Activated effector memory CD4-positive, alpha-beta T cell treated with Interleukin-2 at 50 U/mL for 16 hours (primary cell): ENCODE results near the gene PAFAH1B2.
"Not testable (repeated sequence)": the region's sequence is repeated elsewhere in the genome, so short reads cannot be mapped to it uniquely, and the experiment has no call there.

Experiments used
- DNase-seq: peaks from one replicate; pipeline ENCODE4 v3.0.0-alpha.2; 2020

The PAFAH1B2 gene

DNA sequence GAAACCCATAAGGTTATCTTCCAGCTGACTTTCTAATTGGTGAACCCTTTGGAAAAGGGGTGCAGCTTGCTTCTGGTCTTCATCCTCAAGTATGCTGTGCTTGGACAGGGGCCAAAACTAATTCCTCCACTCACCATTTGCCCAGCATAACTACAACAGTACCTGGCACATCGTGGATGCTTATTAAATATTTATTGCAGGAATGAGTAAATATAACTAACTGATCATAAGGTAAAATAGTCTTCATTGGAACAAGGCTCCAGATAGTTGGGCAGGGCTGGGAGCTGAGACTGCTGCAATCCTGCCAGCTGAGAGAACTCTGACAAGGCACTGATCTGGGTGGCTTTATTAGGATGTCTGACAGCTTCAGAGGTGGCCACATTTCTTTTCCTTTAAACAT is 32.1 kb downstream of the PAFAH1B2 start:
- DNase-seq, result no peak

DNA sequence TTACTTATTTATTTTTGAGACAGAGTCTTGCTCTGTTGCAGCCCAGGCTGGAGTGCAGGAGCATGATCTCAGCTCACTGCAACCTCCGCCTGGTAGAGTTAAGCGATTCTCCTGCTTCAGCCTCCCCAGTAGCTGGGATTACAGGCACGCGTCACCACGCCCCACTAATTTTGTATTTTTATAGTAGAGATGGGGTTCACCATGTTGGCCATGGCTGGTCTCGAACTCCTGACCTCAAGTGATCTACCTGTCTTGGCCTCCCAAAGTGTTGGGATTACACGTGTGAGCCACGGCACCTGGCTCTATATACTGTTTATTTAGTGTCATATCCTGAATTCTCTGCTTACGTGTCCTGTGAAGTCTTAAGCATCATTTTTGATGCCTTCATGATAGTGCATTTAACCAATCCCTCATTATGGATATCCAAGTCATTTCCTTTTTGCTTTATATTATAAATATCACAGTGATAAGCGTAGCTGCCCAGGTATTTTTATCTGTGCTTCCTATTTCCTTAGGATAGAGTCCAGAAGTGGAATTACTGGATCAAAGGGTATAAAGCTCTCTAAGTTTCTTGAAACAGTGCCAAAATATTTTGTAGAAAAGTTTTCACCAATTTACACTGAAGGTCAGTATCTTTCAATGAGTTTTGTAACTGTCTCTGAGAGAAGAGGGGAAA is 33.6 kb downstream of the PAFAH1B2 start:
- no peak for DNase-seq

DNA sequence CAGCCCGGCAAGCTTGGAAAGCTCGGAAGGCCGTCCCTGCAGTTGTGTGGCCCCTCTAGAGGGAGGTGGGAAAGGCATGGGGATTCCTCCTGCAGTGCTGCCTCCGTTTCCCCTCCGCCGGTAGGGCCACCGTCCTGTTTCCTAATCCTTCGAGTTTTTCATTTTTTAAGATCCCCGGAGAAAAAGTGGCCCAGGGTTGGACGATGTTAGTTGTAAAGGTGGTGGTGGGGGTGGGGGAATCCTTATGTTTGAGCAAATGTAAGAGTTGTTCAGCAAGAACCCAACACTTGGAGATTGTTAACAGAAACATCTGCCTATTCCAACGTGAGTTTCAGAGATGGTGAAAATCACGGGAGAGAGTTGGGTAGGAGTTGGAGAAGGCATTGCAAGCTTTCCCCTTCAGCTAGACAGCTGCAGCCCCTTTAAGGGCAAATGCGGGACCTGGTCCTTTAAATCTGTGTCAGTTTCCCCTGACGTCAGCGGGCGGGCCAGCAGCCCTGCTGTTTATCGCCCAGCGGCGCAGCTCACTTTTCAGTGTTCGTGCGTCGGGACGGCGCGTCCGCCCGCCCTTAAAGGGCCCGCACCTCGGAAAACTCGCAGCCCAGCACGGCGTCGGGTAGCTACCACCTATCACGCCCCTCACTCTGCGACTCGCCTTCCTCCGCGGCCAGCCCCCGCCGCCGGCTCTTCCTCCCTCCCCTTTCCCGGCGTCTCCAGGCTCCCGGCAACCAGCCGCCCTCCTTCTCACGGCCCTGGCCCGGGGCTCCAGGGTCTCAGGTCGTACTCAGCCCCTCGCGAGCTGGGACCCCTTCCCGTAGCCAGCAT is 34.3 kb downstream of the PAFAH1B2 start, which contains the start of gene SIDT2:
TSS of gene SIDT2 (plus strand) at position 534 of the 825 bp plus-strand sequence. CDS start 521 bp downstream, outside the sequence.
- peak; percentile 82 for DNase-seq

DNA sequence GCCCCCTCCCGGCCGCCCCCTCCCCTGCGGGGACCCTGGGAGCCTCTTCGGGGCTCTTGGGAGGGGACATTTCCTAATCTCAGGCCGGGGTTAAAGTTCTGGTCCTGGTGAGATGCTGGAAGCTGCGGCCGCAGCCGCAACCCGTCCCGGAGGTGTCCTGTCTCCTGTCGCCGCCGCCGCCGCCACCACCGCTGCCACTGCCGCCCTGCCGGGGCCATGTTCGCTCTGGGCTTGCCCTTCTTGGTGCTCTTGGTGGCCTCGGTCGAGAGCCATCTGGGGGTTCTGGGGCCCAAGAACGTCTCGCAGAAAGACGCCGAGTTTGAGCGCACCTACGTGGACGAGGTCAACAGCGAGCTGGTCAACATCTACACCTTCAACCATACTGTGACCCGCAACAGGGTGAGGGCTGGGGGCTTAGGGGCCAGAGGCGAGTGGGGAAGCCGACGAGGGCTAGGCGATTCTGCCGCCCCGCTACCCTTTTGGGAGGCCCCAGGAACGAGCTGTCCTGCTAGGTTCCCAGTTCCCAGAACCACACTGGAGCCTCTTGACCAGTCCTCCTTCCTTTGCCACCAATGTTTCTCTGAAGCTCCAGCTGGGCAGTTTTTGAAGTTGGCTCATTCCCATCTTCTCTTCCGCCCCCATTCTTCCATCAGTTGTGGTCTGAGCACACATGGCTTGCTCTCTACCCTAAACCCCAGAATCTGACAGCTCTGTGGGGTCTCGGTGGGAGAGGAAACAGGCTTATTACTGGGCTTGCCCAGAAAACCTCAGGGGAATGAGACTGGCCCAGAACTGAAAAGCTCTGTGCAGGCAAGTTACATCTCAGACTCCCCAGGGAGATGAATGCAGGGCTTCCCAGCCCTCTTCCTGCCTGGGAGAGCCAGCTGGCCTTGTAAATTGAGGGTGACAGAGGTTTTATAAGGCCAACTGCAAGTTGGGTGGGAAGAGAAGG is 35.2 kb downstream of the PAFAH1B2 start:
- DNase-seq, result peak; percentile 35

DNA sequence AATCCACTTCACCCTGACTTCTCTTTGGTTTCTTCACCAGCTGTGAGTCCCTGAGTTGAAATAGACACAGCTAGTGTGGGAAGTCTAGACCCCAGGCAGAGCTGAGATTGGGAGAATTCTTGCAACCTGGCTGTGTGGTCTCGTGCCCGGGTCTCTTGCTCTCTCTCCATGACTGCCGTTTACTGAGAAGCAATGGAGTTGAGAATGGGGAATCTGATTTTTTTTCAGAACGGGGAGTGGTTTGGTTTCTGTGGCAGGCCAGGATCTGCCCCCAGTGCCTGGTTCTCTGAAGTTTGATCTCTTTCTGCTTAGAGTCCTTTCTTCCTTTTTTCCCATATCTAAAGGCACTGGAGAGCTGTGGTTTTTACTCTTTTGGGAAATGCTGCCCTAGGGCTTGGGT is 35.9 kb downstream of the PAFAH1B2 start:
- no peak for DNase-seq

DNA sequence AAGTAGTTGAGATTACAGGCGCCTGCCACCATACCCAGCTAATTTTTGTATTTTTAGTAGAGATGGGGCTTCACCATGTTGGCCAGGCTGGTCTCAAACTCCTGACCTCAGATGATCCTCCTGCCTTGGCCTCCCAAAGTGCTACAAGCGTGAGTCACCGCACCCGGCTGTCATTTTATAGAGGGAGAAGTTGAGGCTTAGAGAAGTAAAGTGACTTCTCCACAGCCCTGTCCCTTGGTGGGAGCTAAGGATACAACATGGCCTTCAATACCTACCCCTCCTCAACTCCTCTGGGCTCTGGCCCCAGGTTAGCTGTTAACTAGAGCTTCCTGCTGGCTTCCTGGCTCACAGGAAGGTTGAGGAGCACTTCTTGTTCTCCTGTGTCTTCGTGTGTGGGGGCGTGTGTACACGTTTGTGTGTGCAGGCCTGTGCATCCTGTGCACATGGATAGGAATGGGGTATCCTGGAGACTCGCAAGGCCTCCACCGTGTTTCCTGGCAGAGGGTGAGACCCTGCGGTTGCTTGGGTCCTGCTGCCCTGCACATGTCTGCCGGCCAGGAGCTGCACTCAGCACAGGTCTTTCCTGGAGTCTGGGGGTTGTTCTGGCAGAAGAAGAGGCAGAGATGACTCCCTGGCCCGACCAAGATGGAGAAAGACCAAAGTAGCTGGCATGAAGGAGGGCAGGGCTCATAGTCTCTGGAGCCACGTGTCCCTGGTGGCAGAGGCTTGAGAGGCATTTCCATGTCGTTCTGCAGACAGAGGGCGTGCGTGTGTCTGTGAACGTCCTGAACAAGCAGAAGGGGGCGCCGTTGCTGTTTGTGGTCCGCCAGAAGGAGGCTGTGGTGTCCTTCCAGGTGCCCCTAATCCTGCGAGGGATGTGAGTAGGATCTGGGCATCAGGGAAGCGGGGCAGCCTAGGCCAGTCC is 36.8 kb downstream of the PAFAH1B2 start:
- DNase-seq, result peak; percentile 38

DNA sequence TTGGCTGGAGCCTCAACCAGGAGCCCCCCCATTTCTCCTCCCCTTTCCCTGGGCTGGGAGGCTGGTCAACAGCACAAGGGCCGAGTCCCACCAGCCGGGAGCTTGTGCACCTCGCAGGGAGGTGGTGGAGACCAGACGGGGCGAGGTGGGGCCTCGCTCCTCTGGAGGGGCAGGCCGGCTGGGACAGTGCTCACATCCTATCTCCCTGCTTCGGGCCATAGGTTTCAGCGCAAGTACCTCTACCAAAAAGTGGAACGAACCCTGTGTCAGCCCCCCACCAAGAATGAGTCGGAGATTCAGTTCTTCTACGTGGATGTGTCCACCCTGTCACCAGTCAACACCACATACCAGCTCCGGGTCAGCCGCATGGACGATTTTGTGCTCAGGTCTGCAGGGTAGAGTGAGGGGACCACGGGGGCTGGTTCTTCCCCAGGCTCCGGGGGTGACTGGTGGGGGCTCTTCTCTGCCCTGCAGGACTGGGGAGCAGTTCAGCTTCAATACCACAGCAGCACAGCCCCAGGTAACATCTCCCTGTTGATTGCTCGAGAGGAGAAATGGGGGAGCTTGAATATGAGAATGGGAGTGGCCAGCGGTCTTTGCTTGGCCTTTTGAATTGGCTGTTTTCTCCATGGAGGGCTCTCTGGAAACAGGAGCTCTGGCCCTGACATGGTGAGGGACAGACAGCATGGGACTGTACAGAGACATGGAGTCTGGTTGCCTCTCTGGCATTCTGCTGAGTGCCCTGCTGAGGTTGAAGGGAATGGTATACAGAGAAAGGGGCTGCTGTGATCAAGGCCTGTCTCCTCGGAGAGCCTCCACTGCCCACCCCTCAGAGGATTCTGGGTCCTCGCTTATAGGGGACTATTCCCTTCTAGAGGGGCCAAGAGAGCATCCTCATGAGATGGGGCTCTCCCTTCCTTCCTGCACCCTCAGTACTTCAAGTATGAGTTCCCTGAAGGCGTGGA is 37.8 kb downstream of the PAFAH1B2 start:
- no peak for DNase-seq

DNA sequence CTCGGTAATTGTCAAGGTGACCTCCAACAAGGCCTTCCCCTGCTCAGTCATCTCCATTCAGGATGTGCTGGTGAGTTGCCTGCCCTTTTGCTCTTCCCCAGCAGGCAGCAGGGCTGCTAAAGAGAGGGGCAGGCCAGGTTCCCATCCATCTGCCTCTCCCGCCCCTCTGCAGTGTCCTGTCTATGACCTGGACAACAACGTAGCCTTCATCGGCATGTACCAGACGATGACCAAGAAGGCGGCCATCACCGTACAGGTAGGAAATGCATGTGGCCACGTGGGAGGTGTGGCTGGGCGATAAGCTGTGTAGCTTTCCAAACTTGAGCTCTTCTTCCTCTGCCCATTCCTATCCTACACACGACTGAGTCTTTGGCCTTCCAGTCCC is 38.5 kb downstream of the PAFAH1B2 start:
- DNase-seq, result no peak

DNA sequence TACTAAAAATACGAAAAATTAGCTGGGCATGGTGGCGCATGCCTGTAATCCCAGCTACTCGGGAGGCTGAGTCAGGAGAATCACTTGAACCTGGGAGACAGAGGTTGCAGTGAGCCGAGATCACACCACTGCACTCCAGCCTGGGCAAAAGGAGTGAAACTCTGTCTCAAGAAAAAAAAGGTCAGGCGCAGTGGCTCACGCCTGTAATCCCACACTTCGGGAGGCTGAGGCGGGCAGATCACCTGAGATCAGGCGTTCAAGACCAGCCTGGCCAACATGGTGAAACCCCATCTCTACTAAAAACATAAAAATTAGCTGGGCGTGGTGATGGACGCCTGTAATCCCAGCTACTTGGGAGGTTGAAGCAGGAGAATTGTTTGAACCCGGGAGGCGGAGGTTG is 39.1 kb downstream of the PAFAH1B2 start:
- DNase-seq, result not testable (repeated sequence)

DNA sequence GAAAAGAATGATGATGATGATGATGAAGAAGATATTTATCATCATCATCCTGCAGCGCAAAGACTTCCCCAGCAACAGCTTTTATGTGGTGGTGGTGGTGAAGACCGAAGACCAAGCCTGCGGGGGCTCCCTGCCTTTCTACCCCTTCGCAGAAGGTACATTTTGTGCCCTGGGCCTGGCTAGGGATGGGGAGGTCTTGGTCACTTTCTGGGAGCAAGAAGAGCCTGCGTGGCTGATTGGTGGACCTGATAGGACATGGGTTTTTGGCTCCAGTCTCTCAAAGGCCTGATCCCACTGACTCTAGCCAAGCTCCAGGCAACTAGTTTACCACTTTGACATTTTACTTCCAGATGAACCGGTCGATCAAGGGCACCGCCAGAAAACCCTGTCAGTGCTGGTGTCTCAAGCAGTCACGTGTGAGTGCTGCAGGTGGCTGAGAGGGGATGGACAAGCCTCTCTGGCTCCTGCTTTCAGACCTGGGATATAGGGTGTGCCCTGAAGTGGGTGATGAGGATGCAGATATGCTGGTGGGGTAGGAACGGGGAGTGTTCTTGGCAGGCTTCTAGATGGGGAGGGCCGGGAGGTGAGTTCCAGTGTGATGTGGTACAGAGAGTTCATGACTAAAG is 39.8 kb downstream of the PAFAH1B2 start:
- no peak for DNase-seq

DNA sequence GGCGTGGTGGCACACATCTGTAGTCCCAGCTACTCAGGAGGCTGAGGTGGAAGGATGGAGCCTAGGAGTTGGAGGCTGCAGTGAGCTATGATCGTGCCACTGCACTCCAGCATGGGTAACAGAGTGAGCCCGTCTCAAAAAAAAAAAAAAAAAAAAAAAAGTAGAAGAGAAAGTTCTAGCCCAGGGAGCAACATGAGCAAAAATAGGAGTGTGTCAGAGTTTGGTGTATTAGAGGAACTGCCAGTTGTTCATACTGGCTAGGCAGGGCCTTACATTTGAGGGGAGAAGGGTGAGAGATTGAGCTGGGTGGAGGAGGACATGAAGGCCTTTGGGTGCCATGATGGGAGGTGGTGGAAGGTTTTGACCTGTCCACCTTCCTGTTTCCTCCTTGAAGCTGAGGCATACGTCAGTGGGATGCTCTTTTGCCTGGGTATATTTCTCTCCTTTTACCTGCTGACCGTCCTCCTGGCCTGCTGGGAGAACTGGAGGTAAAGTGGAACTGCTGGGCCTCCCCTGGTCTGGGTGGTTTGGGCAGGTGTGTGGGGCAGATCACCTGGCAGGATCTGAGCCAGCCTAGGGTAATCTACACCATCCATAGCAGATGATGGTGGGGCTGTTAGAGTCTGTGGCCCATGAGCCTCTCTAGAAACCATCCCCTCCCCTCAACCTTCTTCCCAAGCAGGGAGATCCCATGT is 41.8 kb downstream of the PAFAH1B2 start:
- no peak for DNase-seq

DNA sequence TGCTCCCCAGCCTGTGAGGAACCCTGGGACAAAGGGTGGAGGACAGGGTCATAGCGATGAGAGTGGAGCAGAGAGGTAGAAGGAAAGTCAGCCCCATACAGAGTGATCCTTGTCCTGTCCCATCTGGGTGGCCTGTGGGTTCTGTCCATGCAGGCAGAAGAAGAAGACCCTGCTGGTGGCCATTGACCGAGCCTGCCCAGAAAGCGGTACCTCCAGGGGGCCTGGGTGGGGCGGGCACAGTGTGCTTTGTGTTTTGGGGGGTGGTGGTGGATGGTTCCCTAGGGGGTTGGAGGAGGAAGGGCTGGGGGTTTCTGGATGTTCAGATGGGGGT is 42.3 kb downstream of the PAFAH1B2 start:
- DNase-seq, result no peak

DNA sequence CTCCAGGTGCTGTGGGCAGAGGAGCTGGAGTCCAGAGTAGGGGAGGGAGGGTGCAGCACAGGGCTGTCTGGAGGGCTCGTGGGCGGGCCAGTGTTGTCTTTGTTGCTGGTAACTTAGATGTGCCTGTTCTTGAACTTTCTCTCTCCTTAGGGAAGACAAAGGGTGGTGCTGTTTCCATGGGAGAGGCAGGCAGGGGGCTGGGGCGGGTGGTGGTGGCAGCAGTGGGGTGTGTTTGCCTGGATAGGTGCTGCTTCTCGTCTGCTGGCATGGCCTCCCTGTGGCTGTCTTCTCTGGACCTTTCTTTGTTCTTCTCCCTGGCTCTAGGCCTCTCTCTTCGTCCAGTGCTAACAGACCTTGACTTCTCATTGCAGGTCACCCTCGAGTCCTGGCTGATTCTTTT is 42.9 kb downstream of the PAFAH1B2 start:
- DNase-seq, result no peak

DNA sequence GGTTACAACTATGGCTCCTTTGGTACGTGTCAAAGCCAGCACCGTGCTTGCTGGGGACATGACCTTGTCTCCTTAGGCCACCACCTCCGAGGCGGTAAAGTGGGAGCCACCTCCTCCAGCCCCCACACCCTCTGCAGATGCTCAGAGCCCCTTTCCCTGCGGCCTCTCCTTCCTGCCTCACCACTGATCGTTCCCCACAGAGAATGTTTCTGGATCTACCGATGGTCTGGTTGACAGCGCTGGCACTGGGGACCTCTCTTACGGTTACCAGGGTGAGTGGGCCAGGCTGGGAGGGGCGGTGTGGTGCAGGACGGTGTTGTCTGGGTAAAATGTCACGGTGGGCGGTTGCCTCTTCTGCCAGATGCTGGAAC is 43.3 kb downstream of the PAFAH1B2 start:
- DNase-seq, result no peak

DNA sequence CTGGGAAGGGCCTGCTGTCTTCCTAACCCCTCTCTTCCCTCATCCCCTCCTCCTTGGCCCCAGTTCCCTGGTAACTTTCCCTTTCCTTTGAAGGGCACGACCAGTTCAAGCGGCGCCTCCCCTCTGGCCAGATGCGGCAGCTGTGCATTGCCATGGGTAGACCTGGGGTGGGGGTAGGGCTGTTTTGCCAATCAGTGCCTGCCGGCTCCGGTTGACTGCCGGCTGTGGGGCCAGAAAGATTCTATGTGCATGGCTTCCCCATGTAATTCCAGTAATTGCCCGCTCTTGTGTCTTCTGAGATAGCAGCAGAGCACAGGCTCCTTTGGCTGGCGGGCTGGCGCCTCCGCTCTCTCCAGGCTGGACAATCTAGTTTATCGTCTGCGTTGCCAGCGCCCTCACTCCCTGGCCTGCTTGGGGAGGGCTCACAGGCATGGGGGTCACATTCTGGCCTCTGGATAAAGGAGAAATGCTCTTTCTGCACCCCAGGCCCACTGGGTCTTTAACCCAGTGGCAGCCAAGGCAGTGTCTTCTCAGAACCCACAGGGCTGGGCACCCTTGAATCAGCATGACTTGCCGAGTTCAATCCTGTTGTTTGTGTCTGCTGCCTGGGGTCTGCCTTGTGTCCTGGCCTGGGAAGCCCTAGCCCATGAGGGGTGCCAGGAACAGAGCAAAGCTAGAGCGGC is 43.9 kb downstream of the PAFAH1B2 start:
- no peak for DNase-seq

DNA sequence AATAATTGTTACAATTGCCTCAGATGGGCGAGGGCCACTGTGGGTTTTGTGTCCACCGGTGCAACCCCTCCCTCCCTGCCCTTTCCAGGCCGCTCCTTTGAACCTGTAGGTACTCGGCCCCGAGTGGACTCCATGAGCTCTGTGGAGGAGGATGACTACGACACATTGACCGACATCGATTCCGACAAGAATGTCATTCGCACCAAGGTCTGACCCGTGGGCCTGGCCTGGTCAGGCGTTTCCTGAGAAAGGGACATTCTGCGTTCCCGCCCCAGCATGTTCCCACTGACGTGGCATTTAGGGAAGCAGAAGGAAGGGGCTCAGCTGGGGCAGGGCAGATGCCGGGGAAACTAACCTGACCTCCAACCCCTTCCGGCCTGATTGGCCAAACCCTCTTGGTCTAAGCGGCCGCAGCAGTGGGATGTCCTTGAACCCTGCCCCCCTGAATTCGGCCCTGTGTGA is 44.6 kb downstream of the PAFAH1B2 start:
- no peak for DNase-seq

DNA sequence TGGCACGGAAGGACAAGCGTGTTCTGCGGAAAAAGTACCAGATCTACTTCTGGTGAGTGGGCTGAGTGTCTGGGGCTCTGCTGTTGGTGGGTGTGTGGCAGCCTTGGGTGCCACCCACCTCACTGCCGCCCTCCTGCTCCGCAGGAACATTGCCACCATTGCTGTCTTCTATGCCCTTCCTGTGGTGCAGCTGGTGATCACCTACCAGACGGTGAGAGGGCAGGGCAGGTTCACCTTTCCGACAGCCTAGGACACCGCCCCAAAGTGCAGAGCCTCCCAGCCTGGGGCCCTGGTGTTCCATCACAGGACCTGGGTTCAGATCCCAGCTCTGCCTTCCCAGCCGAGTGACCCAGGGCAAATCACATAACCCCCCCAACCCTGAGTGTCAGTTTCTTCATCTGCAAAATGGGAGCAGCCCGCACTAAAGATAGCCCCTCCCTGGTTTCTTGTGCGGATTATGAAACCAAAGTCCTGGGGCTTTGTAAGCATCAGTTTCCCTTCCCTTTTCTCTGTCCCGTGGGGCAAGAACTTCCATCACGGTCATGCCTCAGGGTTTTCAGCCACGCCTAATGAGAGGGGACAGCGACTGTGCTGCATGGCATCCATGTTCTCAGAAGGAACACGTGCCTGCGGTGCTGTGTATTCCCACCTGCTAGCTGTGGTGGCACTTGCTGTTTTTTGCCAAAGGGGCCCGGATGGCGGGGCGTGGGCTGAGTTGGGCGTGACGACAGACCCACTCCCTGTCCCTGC is 45.3 kb downstream of the PAFAH1B2 start:
- no peak for DNase-seq

DNA sequence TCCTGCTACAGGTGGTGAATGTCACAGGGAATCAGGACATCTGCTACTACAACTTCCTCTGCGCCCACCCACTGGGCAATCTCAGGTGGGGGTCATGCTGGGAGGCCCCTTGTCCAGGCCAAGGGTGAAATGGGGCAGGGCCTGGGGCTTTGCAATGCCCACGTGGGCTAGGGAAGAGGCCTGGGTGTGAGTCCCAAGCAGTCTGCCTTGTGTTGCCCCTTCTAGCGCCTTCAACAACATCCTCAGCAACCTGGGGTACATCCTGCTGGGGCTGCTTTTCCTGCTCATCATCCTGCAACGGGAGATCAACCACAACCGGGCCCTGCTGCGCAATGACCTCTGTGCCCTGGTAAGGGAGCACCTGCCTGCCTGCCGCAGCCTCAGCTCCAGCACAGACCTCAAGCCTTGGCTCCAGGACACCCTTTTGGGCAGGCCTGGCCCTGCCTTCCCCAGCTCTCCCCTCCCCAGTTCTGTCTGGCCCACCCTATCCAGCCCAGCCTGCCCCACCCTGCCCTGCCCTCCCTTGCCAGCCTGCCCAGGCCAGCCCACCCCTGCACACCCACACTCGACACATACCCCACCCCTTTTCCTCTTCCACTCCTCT is 46.0 kb downstream of the PAFAH1B2 start:
- DNase-seq, result no peak
